HG02678 (cell line): ENCODE data around the gene PTPRN2.

Experiments used
- ATAC-seq: cut with Tn5 transposase; IDR thresholded peaks from one replicate; pipeline ENCODE4 v1.9.1; 2021; ENCODE audit warnings: mild to moderate bottlenecking, moderate library complexity; ENCODE audit not compliant: unreplicated experiment

Gene PTPRN2

GRCh38 chr7:157540606-157541294, 1046.9 kb downstream of the PTPRN2 start:
- ATAC-seq: no peak

GRCh38 chr7:157540020-157540419, 1047.6 kb downstream of the PTPRN2 start:
- ATAC-seq: no peak

- no peak for ATAC-seq
Measured at GRCh38 chr7:157539521-157539920, 1048.1 kb downstream of the PTPRN2 start.

- no peak for ATAC-seq
Measured at GRCh38 chr7:157538735-157539134, 1048.9 kb downstream of the PTPRN2 start.

GRCh38 chr7:157538321-157538720, 1049.3 kb downstream of the PTPRN2 start:
- no peak for ATAC-seq

GRCh38 chr7:157537056-157537455, 1050.6 kb downstream of the PTPRN2 start:
- ATAC-seq: no peak

- no peak for ATAC-seq
Measured at GRCh38 chr7:157532068-157532467, 1055.6 kb downstream of the PTPRN2 start.

- ATAC-seq: no peak
Measured at GRCh38 chr7:157529768-157530560, 1057.7 kb downstream of the PTPRN2 start.

- ATAC-seq: no peak
Measured at GRCh38 chr7:157528785-157529341, 1058.8 kb downstream of the PTPRN2 start.

- no peak for ATAC-seq
Measured at GRCh38 chr7:157527686-157528085, 1059.9 kb downstream of the PTPRN2 start.

GRCh38 chr7:157526913-157527634, 1060.5 kb downstream of the PTPRN2 start:
- no peak for ATAC-seq

GRCh38 chr7:157526005-157526912, 1061.4 kb downstream of the PTPRN2 start:
- no peak for ATAC-seq

GRCh38 chr7:157525491-157525915, 1062.1 kb downstream of the PTPRN2 start:
- no peak for ATAC-seq

- no peak for ATAC-seq
Measured at GRCh38 chr7:157524731-157525130, 1062.9 kb downstream of the PTPRN2 start.

- no peak for ATAC-seq
Measured at GRCh38 chr7:157523766-157524421, 1063.7 kb downstream of the PTPRN2 start.

- ATAC-seq: no peak
Measured at GRCh38 chr7:157523371-157523765, 1064.3 kb downstream of the PTPRN2 start.

- ATAC-seq: no peak
Measured at GRCh38 chr7:157522954-157523353, 1064.7 kb downstream of the PTPRN2 start.

GRCh38 chr7:157522189-157522588, 1065.4 kb downstream of the PTPRN2 start:
- ATAC-seq: no peak

- ATAC-seq: no peak
Measured at GRCh38 chr7:157521752-157522151, 1065.9 kb downstream of the PTPRN2 start.
